ENCODE data around the gene RAD54L2. TPM values are rescaled to one million over a fixed set of nuclear protein-coding genes. Genes with fewer than 3 reads are reported as not detected.
"Not testable (repeated sequence)": the region's sequence is repeated elsewhere in the genome, so short reads cannot be mapped to it uniquely, and the experiment has no call there.

RAD54L2 gene
- 25.6 and 29.5 TPM in 2 replicates for total RNA-seq (2014; rRNA removed; shearing (Covaris generic))

GRCh38 chr3:51538459-51539290 is at the start of gene RAD54L2:
Gene RAD54L2, plus strand, starts transcription at chr3:51538719. Its CDS starts 51,702 bp downstream, at chr3:51590421.
- Histone ChIP-seq H3K27me3 (no peaks in the 10 kb centered on the region), H3K36me3 (no peaks in the 10 kb centered on the region), H3K4me1 (peaks cover 9% of the 10 kb centered on the region; the same call in 1 of the 2 replicates), H3K4me3 (peak within 1 kb of the TSS; percentile 92), H3K9me3 (replicated peaks) (no peaks in the 10 kb centered on the region), H3K27ac (peak within 1 kb of the TSS; percentile 53)
- DNase-seq, result peak; percentile 81 to 87

GRCh38 chr3:51498876-51499738 is 39.4 kb upstream of the RAD54L2 start:
- peaks cover 11% of the 10 kb centered on the region; the same call in 1 of the 2 replicates for H3K36me3 ChIP-seq
- peak overlapping the region; percentile 89 for H3K4me3 ChIP-seq
- no peaks in the 10 kb centered on the region for H3K4me1 ChIP-seq
- H3K27ac ChIP-seq, result peak overlapping the region; percentile 70
- no peaks in the 10 kb centered on the region for H3K27me3 ChIP-seq
- DNase-seq, result peak; percentile 95
- H3K9me3 ChIP-seq (replicated peaks), result no peaks in the 10 kb centered on the region

- H3K4me1 ChIP-seq, result no peaks in the 10 kb centered on the region
- peak overlapping the region; percentile 89 for H3K4me3 ChIP-seq
- H3K9me3 ChIP-seq (replicated peaks), result no peaks in the 10 kb centered on the region
- peaks cover 4% of the 10 kb centered on the region; the same call in 1 of the 2 replicates for H3K36me3 ChIP-seq
- H3K27me3 ChIP-seq, result no peaks in the 10 kb centered on the region
- H3K27ac ChIP-seq, result no peak overlapping the region
- peak in 1 of 2 experiments; percentile 8 for DNase-seq
Measured at GRCh38 chr3:51500632-51501131, 37.8 kb upstream of the RAD54L2 start.

DNA sequence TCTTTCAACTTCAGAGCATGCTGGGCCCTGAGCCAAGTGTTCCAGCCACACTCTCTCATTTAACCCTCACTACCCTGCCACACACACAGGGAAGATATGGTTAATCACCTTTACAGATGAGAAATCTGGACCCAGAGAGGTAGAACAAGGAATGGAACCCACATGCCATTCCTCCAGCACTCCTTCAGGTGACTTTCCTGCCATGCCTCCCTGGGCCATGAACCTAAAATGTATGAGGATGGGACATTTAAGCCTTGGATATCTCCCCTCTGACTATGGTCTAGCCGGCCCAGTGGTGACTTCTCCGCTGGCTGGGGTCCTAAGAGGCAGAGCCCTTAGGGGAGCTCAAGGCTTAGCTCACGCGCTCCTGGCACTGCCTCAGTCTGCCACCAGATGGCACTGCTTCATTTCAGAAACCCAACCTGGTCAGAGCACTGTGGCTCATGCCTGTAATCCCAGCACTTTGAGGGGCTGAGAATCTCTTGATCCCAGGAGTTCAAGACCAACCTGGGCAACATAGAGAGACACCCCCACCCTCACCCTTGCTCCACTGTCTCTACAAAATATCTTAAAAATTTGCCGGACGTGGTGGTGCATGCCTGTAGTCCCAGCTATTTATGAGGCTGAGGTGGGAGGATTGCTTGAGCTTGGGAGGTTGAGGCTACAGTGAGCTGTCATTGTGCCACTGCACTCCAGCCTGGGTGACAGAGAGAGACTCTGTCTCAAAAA is 36.5 kb upstream of the RAD54L2 start:
- Histone ChIP-seq H3K4me1 (no peaks in the 10 kb centered on the region), H3K9me3 (replicated peaks) (no peaks in the 10 kb centered on the region), H3K27me3 (no peaks in the 10 kb centered on the region), H3K27ac (no peak overlapping the region), H3K4me3 (no peak overlapping the region), H3K36me3 (no peaks in the 10 kb centered on the region; the same call in 1 of the 2 replicates)
- DNase-seq, result peak; percentile 72 to 88

DNA sequence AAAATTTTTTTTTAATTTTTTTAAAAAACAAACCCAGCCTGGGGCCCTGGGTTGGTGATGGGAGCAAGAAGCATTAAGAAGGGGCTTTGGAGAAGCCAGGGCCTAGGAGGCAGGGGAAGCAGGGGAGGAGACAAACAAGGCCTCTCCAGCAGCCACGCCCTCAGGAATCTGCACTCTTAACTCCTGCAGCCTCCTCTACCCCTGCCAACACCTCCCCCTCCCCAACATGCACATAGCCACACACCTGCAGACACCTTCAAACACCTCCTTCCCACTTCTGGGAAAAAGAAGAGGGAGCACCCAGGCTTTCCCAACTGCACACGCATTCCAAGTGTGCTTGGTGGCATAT is 36.0 kb upstream of the RAD54L2 start:
- Histone ChIP-seq H3K4me3 (no peak overlapping the region), H3K27me3 (no peaks in the 10 kb centered on the region), H3K9me3 (replicated peaks) (no peaks in the 10 kb centered on the region), H3K4me1 (no peaks in the 10 kb centered on the region), H3K27ac (no peak overlapping the region), H3K36me3 (no peaks in the 10 kb centered on the region)
- no peak for DNase-seq

- Histone ChIP-seq H3K9me3 (replicated peaks) (no peaks in the 10 kb centered on the region), H3K27me3 (no peaks in the 10 kb centered on the region; the same call in 1 of the 2 replicates), H3K4me3 (no peak overlapping the region), H3K36me3 (no peaks in the 10 kb centered on the region), H3K4me1 (no peaks in the 10 kb centered on the region), H3K27ac (no peak overlapping the region)
- no peak for DNase-seq
Measured at GRCh38 chr3:51503007-51503406, 35.5 kb upstream of the RAD54L2 start.

DNA sequence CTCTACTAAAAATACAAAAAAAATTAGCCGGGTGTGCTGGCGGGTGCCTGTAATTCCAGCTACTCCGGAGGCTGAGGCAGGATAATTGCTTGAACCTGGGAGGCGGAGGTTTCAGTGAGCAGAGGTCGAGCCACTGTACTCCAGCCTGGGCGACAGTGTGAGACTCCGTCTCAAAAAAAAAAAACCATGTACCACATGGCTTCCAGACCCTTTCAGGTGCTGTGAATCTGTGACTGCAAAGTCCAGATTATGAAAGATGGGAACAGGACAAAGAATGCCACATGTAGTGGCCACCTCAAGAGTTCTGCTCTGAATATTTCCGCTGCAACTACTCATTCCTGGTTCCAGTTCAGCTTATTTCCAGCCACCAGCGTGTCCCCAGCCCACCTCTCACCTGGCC is 30.3 kb upstream of the RAD54L2 start:
- Histone ChIP-seq H3K9me3 (replicated peaks) (no peaks in the 10 kb centered on the region), H3K4me1 (no peaks in the 10 kb centered on the region), H3K36me3 (no peaks in the 10 kb centered on the region), H3K4me3 (no peak overlapping the region), H3K27me3 (peaks cover 5% of the 10 kb centered on the region; the same call in 1 of the 2 replicates), H3K27ac (no peak overlapping the region)
- no peak for DNase-seq

GRCh38 chr3:51510996-51511395 is 27.5 kb upstream of the RAD54L2 start:
- no peak for DNase-seq
- Histone ChIP-seq H3K36me3 (no peaks in the 10 kb centered on the region), H3K9me3 (replicated peaks) (no peaks in the 10 kb centered on the region)

DNA sequence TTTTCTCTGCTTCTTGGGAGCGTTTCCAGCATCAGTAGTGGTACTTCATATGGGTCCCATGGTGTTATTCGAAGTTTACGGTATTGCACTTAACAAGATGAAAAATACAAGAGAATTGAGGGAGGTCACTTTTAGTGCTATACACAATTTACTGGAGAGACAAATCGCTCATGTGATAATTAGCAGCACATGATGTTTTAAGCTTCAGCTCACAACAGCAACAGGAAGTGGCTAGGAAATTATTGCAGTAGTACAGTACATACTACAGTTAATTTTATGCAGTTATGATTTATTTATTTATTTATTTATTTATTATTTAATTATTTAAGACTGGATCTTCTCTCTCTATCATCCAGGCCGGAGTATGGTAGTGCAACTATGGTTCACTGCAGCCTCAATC is 24.3 kb upstream of the RAD54L2 start:
- Histone ChIP-seq H3K4me3 (no peak overlapping the region), H3K9me3 (replicated peaks) (no peaks in the 10 kb centered on the region), H3K4me1 (no peaks in the 10 kb centered on the region), H3K36me3 (no peaks in the 10 kb centered on the region), H3K27ac (no peak overlapping the region), H3K27me3 (0 out of 2 replicates have a peak, but pooled peaks cover 3% of the 10 kb centered on the region)
- no peak for DNase-seq

More at GRCh38 chr3:51510996-51511395, 27.5 kb upstream of the RAD54L2 start:
- Histone ChIP-seq H3K4me3 (no peak overlapping the region), H3K27ac (no peak overlapping the region), H3K27me3 (peaks cover 5% of the 10 kb centered on the region; the same call in 1 of the 2 replicates), H3K4me1 (no peaks in the 10 kb centered on the region)

DNA sequence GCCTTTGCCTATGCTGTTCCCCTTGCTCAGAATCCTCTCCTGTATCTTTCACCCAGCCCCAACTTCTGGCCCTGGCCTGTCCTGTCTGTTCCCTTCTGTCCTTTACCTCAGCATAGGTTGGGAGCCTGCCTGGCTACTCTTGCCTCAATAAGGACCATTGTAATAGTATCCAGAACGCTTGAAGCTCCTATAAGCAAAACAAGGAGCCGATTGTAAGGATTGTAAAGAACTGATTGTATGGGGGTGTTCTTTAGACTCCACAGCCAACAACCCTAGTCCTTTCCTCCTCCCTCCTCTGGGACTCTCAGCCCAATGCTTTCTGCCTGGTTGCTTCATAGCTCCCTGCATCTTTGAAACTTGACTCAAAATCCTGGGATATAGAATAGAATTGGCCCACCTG is 18.7 kb upstream of the RAD54L2 start:
- H3K27ac ChIP-seq, result no peak overlapping the region
- no peaks in the 10 kb centered on the region for H3K27me3 ChIP-seq
- H3K36me3 ChIP-seq, result no peaks in the 10 kb centered on the region
- H3K4me1 ChIP-seq, result no peaks in the 10 kb centered on the region
- no peak for DNase-seq
- H3K9me3 ChIP-seq (replicated peaks), result no peaks in the 10 kb centered on the region
- H3K4me3 ChIP-seq, result no peak overlapping the region

DNA sequence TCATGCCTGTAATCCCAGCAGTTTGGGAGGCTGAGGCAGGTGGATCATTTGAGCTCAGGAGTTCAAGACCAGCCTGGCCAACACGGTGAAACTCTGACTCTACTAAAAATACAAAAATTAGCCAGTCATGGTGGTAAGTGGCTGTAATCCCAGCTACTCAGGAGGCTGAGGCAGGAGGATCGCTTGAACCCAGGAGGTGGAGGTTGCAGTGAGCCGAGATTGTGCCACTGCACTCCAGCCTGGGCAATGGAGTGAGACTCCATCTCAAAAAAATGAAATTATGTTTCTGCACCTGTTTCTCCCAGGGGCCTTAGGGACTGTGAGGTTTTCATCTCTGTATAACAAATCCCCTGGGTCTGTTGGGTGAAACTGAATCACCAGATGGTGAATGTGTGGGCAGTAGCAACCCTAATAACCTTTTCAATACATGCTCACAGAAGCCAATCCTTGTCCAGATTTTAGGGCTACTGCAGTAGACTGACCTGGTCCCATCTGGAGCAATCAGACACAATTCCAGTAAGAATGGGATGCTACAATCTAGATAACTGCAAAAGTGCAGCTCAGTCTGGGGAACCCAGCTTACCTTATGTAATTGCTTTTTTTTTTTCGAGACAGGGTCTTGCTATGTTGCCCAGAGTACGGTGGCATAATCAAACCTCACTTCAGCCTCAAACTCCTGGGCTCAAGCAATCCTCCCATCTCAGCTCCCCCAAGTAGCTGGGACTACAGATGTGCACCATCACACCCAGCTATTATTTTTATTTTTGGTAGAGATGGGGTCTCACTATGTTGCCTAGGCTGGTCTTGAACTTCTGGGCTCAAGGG is 17.4 kb upstream of the RAD54L2 start:
- not testable (repeated sequence) for H3K4me3 ChIP-seq; H3K27me3 ChIP-seq; DNase-seq; H3K4me1 ChIP-seq; H3K9me3 ChIP-seq (replicated peaks); H3K36me3 ChIP-seq; H3K27ac ChIP-seq

GRCh38 chr3:51522273-51522962 is 16.1 kb upstream of the RAD54L2 start:
- Histone ChIP-seq H3K36me3 (no peaks in the 10 kb centered on the region), H3K4me3 (no peak overlapping the region), H3K27me3 (no peaks in the 10 kb centered on the region), H3K4me1 (no peaks in the 10 kb centered on the region), H3K27ac (no peak overlapping the region), H3K9me3 (replicated peaks) (no peaks in the 10 kb centered on the region)
- DNase-seq, result no peak

DNA sequence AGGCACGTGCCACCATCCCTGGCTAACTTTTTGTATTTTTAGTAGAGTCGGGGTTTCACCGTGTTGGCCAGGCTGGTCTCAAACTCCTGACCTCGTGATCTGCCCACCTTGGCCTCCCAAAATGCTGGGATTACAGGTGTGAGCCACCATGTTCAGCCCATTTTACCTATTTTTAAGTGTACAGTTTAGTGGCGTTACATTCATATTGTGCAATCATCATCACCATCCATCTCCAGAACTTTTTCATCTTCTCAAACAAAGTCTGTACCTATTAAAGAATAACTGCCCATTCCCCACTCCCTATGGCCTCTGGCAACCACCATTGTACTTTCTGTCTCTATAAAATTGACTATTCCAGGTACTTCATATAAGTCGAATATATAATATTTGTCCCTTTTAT is 13.6 kb upstream of the RAD54L2 start:
- not testable (repeated sequence) for H3K36me3 ChIP-seq; H3K27ac ChIP-seq; H3K4me3 ChIP-seq; DNase-seq; H3K27me3 ChIP-seq; H3K4me1 ChIP-seq; H3K9me3 ChIP-seq (replicated peaks)

All from SJCRH30 (cell line).